Neural cell (in vitro differentiated cells): ENCODE measurements around the gene SPEG.

Experiments used
- POLR2AphosphoS5 ChIP-seq: IDR thresholded peaks from 2 replicates; pipeline ENCODE4 v1.6.1; 2012
- RAD21 ChIP-seq: fragments of 450-650 bp; conservative IDR thresholded peaks from 2 replicates; pipeline ENCODE4 v1.6.1; 2014; ENCODE audit warnings: antibody characterized with exemption, mild to moderate bottlenecking, moderate library complexity
- SMC3 ChIP-seq: fragments of 450-650 bp; conservative IDR thresholded peaks from 2 replicates; pipeline ENCODE4 v1.6.1; 2014; ENCODE audit warnings: antibody characterized with exemption, mild to moderate bottlenecking, moderate library complexity; ENCODE audit not compliant: poor library complexity
- TF ChIP-seq, protein P1 (sequence below): fragments of 450-650 bp; IDR thresholded peaks from 2 replicates; pipeline ENCODE4 v1.5.1; 2014; ENCODE audit warnings: antibody characterized with exemption, mild to moderate bottlenecking, moderate library complexity; ENCODE audit not compliant: poor library complexity, severe bottlenecking

DNA sequence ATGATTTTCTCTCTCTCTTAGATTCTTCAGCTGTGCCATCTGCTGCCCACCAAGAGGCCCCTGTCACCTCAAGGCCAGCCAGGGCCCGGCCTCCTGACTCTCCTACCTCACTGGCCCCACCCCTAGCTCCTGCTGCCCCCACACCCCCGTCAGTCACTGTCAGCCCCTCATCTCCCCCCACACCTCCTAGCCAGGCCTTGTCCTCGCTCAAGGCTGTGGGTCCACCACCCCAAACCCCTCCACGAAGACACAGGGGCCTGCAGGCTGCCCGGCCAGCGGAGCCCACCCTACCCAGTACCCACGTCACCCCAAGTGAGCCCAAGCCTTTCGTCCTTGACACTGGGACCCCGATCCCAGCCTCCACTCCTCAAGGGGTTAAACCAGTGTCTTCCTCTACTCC lies 54.7 kb downstream of the SPEG start:
- TF ChIP-seq, protein P1, sequence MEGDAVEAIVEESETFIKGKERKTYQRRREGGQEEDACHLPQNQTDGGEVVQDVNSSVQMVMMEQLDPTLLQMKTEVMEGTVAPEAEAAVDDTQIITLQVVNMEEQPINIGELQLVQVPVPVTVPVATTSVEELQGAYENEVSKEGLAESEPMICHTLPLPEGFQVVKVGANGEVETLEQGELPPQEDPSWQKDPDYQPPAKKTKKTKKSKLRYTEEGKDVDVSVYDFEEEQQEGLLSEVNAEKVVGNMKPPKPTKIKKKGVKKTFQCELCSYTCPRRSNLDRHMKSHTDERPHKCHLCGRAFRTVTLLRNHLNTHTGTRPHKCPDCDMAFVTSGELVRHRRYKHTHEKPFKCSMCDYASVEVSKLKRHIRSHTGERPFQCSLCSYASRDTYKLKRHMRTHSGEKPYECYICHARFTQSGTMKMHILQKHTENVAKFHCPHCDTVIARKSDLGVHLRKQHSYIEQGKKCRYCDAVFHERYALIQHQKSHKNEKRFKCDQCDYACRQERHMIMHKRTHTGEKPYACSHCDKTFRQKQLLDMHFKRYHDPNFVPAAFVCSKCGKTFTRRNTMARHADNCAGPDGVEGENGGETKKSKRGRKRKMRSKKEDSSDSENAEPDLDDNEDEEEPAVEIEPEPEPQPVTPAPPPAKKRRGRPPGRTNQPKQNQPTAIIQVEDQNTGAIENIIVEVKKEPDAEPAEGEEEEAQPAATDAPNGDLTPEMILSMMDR: no peak
- TF ChIP-seq RAD21 (no peak), SMC3 (no peak), POLR2AphosphoS5 (no peak)
